NCI-H1436 (cell line): ENCODE results near the gene PYGL.

Experiments used
- DNase-seq: peaks from one replicate; lab custom pipeline; 2025; lab: John Stamatoyannopoulos, UW

Gene PYGL

DNA sequence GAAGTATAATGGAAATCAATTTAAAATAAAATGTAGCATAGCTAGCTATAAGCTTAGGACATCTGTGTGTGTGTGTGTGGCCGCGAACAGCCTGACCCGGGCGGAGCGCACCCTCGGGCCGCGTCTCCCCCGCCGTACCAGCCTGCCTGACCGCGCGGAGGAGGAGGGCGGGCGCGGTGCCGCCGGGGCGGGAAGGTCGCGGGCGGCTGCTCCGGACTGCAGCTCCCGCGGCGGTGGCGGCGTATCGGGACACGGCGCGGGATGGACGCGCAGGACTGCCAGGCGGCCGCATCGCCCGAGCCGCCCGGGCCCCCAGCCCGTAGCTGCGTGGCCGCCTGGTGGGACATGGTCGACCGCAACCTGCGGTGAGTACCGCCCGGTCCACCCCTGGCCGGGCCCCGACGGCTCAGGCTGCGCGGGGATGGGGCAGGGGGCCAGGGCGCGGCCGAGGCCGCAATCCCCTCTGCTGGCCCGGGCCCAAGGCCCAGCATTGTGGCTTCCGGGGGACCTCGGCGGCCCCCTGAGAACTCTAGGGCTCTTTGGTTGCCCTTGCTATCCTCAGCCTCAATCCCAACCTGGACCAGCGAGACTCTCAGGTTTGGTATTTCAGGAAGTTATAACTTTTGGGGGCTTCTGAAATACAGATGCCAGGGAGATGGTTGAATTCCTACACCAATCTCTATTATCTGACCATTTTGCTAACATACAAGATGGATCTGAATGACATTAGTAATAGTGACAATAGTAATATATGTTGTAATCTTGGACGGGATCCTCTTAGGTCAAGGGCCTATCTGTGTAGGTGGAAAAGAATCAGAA lies 72.2 kb downstream of the PYGL start, which contains the start of gene ABHD12B:
ABHD12B (plus strand) TSS at position 140 of the 819 bp plus-strand sequence; CDS start at position 262, 122 bp downstream.
- DNase-seq: no peak

DNA sequence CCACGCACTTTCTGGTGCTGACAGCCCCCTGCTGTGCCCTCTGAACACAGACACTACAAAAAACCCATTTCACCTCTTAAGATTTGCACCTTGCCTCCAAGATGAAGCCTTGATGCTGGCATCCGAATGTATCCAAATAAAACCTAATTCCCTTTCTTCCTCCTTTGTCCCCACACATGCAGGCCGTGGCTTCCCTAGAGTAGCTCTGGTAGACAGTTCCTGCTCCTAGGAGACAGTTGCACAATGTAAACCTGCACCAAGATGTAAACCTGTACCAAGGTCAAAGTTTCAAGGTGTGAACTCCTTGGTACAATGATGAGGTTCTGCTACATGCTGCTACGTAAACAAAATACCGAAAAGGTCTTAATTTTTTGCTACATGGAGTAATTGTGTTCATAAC lies 73.1 kb downstream of the PYGL start:
- no peak for DNase-seq

GRCh38 chr14:50865391-50866076 lies 78.7 kb downstream of the PYGL start:
- no peak for DNase-seq

DNA sequence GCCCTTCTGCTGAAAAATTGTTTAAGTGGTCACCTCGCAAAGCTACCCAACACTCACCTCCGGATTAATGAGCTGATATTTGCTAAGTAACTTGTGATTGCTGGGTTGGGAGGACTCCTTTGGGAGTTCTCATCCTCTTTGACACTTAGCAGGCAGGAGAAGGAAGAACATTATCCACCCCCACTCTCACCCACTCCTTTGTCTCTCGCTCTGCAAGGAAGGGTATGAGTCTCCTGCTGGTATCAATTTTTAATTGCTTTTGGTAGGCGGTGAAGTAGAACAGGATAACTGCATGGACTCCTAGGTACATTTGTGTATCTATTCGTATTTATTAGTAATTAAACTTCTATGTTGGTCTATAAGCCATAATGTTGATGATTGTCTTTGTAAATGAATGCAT lies 79.3 kb downstream of the PYGL start:
- no peak for DNase-seq

- DNase-seq: no peak
Observed at GRCh38 chr14:50864237-50864636, 80.0 kb downstream of the PYGL start.

DNA sequence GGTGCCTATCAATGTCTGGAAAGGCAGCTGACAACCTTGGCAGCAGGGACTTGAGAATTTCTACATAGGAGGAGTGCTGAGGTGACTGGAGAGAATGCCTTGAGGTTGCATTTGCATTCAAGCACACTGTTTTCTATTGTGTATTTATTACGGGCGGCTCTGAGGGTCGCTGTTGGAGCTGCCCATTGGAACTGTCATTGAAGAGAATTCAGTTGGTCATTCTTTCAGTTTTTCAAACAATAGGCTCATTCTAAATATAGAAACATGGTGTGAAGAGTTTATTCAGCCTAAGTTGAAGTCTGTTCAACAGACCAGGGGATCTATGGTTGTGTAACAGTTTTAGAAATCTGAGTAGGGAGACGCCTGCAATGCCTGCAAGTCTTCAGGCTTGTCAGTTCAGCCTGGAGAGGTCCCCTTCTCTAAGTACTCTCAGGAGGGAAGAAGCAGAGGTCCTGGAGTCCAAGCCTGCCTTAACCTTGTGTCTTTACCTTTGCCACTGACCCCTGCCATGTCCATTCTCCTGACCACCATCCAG lies 82.2 kb downstream of the PYGL start:
- no peak for DNase-seq

DNA sequence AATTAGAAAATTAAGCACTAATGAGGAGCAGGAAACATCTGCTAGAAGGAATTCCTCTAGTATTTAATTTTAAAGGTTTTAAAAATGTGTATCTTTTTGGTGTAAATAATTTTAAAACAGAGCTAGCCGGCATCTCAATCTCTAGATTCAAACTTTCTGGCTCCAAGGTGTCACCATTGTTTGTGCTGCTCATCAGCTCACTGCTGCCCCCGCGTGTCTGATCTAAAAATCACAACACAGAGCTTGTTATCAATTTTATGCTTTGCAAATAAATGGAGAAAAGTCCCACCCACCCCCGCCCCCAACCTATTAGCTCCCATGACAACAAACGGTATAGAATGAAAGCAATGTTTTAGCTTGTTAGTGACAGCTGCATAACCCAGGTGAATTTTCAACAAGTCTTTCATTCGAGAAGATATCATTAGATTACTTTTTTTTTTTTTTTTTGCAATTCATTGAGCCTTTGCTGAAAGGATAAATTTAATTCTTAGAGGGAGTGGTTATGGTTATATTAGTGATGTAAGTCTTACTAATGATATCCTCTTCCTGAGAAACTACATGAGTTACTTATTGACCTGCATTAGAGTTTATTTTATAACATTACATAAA lies 83.7 kb downstream of the PYGL start:
- DNase-seq: peak; percentile 86

- DNase-seq: no peak
Observed at GRCh38 chr14:50859296-50859624, 85.0 kb downstream of the PYGL start.

DNA sequence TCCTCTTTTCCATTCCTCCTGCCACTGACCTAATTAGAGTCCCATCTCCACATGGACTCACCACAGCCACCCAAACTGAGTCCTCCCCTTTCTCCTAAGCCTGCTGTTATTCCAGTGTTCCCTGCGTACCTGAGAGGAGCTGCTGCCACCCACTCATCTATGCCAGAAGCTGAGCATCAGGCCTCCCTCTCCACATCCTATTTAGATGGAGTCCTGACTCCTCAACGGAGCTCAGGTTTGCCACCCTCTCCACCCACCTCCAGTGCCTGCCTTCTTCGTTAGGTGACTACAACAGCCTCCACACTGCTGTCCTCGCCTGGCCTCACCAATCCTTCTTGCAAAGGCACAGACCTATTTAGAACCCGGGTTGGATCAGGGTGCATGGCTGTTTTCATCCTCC lies 87.6 kb downstream of the PYGL start:
- DNase-seq: no peak

DNA sequence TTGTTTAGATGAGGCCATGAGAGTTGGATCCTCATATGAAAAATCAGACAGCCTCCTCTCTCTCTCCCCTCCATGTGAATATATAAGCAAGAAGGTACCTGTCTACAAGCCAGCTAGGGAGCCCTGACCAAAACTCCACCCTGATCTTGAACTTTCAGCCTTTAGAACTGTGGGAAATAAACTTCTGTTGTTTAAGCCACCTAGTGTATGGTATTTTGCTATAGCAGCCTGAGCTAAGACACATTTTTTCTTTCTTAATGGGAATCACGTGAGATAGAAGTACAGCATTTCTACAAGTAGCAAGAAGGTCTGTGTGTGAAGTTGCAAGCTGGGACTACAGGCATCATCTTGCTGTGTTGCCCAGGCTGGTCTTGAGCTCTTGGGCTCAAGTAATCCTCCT lies 88.7 kb downstream of the PYGL start:
- DNase-seq: no peak
